ENCODE measurements around the gene SGIP1.

SGIP1 gene

GRCh38 chr1:66676613-66677298 lies 142.8 kb downstream of the SGIP1 start:
- no peaks in the 10 kb centered on the region for H3K4me1 ChIP-seq (ENCODE audit: low read depth, poor library complexity, severe bottlenecking)
- TF ChIP-seq, protein P1, sequence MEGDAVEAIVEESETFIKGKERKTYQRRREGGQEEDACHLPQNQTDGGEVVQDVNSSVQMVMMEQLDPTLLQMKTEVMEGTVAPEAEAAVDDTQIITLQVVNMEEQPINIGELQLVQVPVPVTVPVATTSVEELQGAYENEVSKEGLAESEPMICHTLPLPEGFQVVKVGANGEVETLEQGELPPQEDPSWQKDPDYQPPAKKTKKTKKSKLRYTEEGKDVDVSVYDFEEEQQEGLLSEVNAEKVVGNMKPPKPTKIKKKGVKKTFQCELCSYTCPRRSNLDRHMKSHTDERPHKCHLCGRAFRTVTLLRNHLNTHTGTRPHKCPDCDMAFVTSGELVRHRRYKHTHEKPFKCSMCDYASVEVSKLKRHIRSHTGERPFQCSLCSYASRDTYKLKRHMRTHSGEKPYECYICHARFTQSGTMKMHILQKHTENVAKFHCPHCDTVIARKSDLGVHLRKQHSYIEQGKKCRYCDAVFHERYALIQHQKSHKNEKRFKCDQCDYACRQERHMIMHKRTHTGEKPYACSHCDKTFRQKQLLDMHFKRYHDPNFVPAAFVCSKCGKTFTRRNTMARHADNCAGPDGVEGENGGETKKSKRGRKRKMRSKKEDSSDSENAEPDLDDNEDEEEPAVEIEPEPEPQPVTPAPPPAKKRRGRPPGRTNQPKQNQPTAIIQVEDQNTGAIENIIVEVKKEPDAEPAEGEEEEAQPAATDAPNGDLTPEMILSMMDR (conservative IDR thresholded peaks at IDR 0.05; ENCODE audit: low read depth, low read length) = no peak
- H3K27ac ChIP-seq = no peak overlapping the region
- H3K4me2 ChIP-seq = no peak overlapping the region
- no peaks in the 10 kb centered on the region for H3K79me2 ChIP-seq (ENCODE audit: insufficient read depth, low read depth)
- no peaks in the 10 kb centered on the region for H4K20me1 ChIP-seq (ENCODE audit: insufficient read depth)
- H3K36me3 ChIP-seq (ENCODE audit: insufficient read depth) = no peaks in the 10 kb centered on the region
- no peak overlapping the region for H3K4me3 ChIP-seq (IDR thresholded peaks at IDR 0.05; ENCODE audit: insufficient read depth, low read depth, low read length)
- H3K27me3 ChIP-seq (ENCODE audit: insufficient read depth, low read depth) = no peaks in the 10 kb centered on the region
- H2AFZ ChIP-seq (ENCODE audit: low read depth) = no peak overlapping the region
- H3K9ac ChIP-seq = no peak overlapping the region

DNA sequence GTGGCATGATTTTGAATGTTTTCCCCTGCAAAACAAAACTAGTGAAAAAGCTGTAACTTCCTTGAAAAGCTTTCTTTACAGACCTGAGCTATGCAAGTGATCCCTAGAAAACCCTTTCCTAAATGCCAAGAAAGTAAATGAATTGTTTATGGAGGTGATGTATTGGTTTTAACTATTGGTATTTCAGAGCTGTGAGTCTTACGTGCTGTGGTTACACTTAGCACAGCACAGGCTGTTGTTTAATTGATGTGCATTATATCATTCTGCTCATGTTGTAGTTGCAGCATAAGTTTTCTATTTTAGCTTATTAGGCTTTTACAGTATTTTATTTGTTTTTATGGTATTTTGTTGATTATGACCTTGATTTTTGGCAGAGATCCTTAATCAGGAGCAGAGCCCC lies 144.2 kb downstream of the SGIP1 start:
- H2AFZ ChIP-seq (ENCODE audit: low read depth) = no peak overlapping the region
- H3K36me3 ChIP-seq (ENCODE audit: insufficient read depth) = no peaks in the 10 kb centered on the region
- no peaks in the 10 kb centered on the region for H4K20me1 ChIP-seq (ENCODE audit: insufficient read depth)

DNA sequence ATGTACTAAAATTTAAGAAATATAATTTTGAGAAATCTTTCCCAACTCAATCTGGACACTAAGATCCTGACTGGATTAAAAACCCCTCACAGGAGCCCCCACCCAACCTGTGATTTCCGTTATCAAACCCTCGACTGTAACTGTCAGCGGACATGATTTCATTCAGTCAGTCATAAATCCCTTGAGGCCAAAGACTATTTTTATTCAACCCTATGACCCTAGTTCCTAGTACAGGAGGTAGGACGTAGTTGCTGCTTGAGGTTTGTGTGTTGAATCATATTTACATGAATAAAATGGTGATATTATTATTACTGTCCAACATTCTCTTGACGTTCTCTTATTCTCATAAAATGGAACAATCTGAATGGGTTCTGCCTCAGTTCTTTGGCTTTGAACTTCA lies 145.2 kb downstream of the SGIP1 start:
- Histone ChIP-seq H3K9ac (no peak overlapping the region), H3K79me2 (ENCODE audit: insufficient read depth, low read depth) (no peaks in the 10 kb centered on the region), H3K4me1 (ENCODE audit: low read depth, poor library complexity, severe bottlenecking) (no peaks in the 10 kb centered on the region), H4K20me1 (ENCODE audit: insufficient read depth) (no peaks in the 10 kb centered on the region), H3K4me3 (IDR thresholded peaks at IDR 0.05; ENCODE audit: insufficient read depth, low read depth, low read length) (no peak overlapping the region), H3K36me3 (ENCODE audit: insufficient read depth) (no peaks in the 10 kb centered on the region), H2AFZ (ENCODE audit: low read depth) (no peak overlapping the region), H3K27ac (no peak overlapping the region), H3K27me3 (ENCODE audit: insufficient read depth, low read depth) (no peaks in the 10 kb centered on the region), H3K4me2 (no peak overlapping the region)
- TF ChIP-seq, protein P1 (conservative IDR thresholded peaks at IDR 0.05; ENCODE audit: low read depth, low read length) = no peak

More for the DNA sequence above, 144.2 kb downstream of the SGIP1 start:
- no peaks in the 10 kb centered on the region for H3K4me1 ChIP-seq (ENCODE audit: low read depth, poor library complexity, severe bottlenecking)
- H3K4me3 ChIP-seq (IDR thresholded peaks at IDR 0.05; ENCODE audit: insufficient read depth, low read depth, low read length) = no peak overlapping the region
- TF ChIP-seq, protein P1 (conservative IDR thresholded peaks at IDR 0.05; ENCODE audit: low read depth, low read length) = no peak
- H3K27ac ChIP-seq = no peak overlapping the region
- H3K9ac ChIP-seq = no peak overlapping the region
- H3K27me3 ChIP-seq (ENCODE audit: insufficient read depth, low read depth) = no peaks in the 10 kb centered on the region
- no peaks in the 10 kb centered on the region for H3K79me2 ChIP-seq (ENCODE audit: insufficient read depth, low read depth)
- no peak overlapping the region for H3K4me2 ChIP-seq

DNA sequence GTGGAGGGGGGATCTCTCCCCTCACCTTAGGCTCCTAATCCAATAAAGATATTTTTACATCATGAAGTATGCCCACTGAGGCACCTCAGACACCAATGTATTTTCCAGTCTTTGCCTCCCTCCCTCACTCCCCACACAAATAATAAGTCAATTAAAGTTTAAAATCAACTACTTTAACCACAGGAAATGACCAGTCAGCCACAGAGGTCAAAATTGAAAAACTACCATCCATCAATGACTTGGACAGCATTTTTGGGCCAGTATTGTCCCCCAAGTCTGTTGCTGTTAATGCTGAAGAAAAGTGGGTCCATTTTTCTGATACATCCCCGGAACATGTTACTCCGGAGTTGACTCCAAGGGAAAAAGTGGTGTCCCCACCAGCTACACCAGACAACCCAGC lies 147.7 kb downstream of the SGIP1 start:
- Histone ChIP-seq H3K4me1 (ENCODE audit: low read depth, poor library complexity, severe bottlenecking) (no peaks in the 10 kb centered on the region), H3K27me3 (ENCODE audit: insufficient read depth, low read depth) (no peaks in the 10 kb centered on the region), H2AFZ (ENCODE audit: low read depth) (no peak overlapping the region), H3K36me3 (ENCODE audit: insufficient read depth) (no peaks in the 10 kb centered on the region), H4K20me1 (ENCODE audit: insufficient read depth) (no peaks in the 10 kb centered on the region), H3K4me2 (no peak overlapping the region), H3K27ac (no peak overlapping the region), H3K4me3 (IDR thresholded peaks at IDR 0.05; ENCODE audit: insufficient read depth, low read depth, low read length) (no peak overlapping the region), H3K79me2 (ENCODE audit: insufficient read depth, low read depth) (no peaks in the 10 kb centered on the region), H3K9ac (no peak overlapping the region)
- TF ChIP-seq, protein P1 (conservative IDR thresholded peaks at IDR 0.05; ENCODE audit: low read depth, low read length) = no peak
